Measurements from ENCODE around the gene AGPS. TPM values are rescaled to one million over a fixed set of nuclear protein-coding genes. Genes with fewer than 3 reads are reported as not detected.
"Not testable (repeated sequence)": the region's sequence is repeated elsewhere in the genome, so short reads cannot be mapped to it uniquely, and the experiment has no call there.

AGPS gene
- total RNA-seq, 2 donors from 2014 or later, result 38.8 to 44.6 TPM

- no peak overlapping the region for H3K4me3 Mint-ChIP-seq
- peaks cover 11 to 18% of the 10 kb centered on the region in 2 donors for H3K9me3 Mint-ChIP-seq
- peaks cover 5% of the 10 kb centered on the region for H3K4me1 Mint-ChIP-seq (ENCODE audit: low read depth)
- no peak for ATAC-seq (replicated peaks in 1 of 2)
- H3K27me3 Mint-ChIP-seq (ENCODE audit: low read depth), result no peaks in the 10 kb centered on the region
- H3K36me3 Mint-ChIP-seq (ENCODE audit: insufficient read depth in 2 of 2), result peaks cover 30 to 47% of the 10 kb centered on the region in 2 donors
- DNase-seq, result no peak
- no peak overlapping the region for H3K27ac Mint-ChIP-seq
These were observed 40.1 kb downstream of the AGPS start for GRCh38 chr2:177432703-177433102.

- Mint-ChIP-seq H3K4me1 (ENCODE audit: low read depth) (peaks cover 5% of the 10 kb centered on the region), H3K9me3 (peaks cover 9 to 13% of the 10 kb centered on the region in 2 donors), H3K27ac (no peak overlapping the region), H3K4me3 (no peak overlapping the region), H3K27me3 (ENCODE audit: low read depth) (no peaks in the 10 kb centered on the region), H3K36me3 (ENCODE audit: insufficient read depth in 2 of 2) (peaks cover 25 to 40% of the 10 kb centered on the region in 2 donors)
- no peak for ATAC-seq (replicated peaks in 1 of 2)
- no peak for DNase-seq
These were observed 40.8 kb downstream of the AGPS start for GRCh38 chr2:177433402-177433801.

- H3K27me3 Mint-ChIP-seq (ENCODE audit: low read depth), result no peaks in the 10 kb centered on the region
- peaks cover 5% of the 10 kb centered on the region for H3K4me1 Mint-ChIP-seq (ENCODE audit: low read depth)
- H3K27ac Mint-ChIP-seq, result no peak overlapping the region
- H3K4me3 Mint-ChIP-seq, result no peak overlapping the region
- DNase-seq (no peak), ATAC-seq (replicated peaks in 1 of 2) (no peak)
- peaks cover 16 to 29% of the 10 kb centered on the region in 2 donors for H3K36me3 Mint-ChIP-seq (ENCODE audit: insufficient read depth in 2 of 2)
- H3K9me3 Mint-ChIP-seq, result peaks cover 2 to 5% of the 10 kb centered on the region in 2 donors
These were observed 41.9 kb downstream of the AGPS start for GRCh38 chr2:177434475-177434874.

- DNase-seq (no peak), ATAC-seq (replicated peaks in 1 of 2) (no peak)
- no peaks in the 10 kb centered on the region for H3K4me1 Mint-ChIP-seq (ENCODE audit: low read depth)
- H3K4me3 Mint-ChIP-seq, result no peak overlapping the region
- H3K36me3 Mint-ChIP-seq (ENCODE audit: insufficient read depth in 2 of 2), result peaks cover 0 to 28% of the 10 kb centered on the region in 2 donors
- no peaks in the 10 kb centered on the region for H3K27me3 Mint-ChIP-seq (ENCODE audit: low read depth)
- H3K27ac Mint-ChIP-seq, result no peak overlapping the region
- no peaks in the 10 kb centered on the region for H3K9me3 Mint-ChIP-seq
These were observed 52.6 kb downstream of the AGPS start for GRCh38 chr2:177445200-177445599.

DNA sequence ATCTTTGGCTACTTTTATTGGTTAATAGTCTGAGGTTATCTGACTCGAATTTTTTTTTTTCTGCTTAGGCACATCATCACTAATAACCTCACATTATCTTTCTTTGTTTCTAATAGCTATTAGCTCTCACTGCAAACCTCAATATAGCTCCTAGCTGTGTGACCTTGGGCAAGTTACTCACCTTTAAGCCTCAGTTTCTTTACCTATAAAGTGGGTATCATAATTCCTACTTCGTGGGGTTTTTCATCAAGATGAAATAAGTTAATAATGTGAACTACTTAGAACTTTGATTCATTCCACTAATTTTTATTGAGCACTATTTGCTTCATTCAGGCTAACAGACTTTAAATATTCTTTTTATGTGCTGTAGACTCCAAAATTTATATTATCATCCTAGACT lies 55.5 kb downstream of the AGPS start:
- DNase-seq (no peak), ATAC-seq (replicated peaks in 1 of 2) (no peak)
- no peaks in the 10 kb centered on the region for H3K9me3 Mint-ChIP-seq
- H3K27ac Mint-ChIP-seq, result no peak overlapping the region
- H3K4me3 Mint-ChIP-seq, result no peak overlapping the region
- H3K4me1 Mint-ChIP-seq (ENCODE audit: low read depth), result no peaks in the 10 kb centered on the region
- no peaks in the 10 kb centered on the region for H3K27me3 Mint-ChIP-seq (ENCODE audit: low read depth)
- peaks cover 0 to 24% of the 10 kb centered on the region in 2 donors for H3K36me3 Mint-ChIP-seq (ENCODE audit: insufficient read depth in 2 of 2)

DNA sequence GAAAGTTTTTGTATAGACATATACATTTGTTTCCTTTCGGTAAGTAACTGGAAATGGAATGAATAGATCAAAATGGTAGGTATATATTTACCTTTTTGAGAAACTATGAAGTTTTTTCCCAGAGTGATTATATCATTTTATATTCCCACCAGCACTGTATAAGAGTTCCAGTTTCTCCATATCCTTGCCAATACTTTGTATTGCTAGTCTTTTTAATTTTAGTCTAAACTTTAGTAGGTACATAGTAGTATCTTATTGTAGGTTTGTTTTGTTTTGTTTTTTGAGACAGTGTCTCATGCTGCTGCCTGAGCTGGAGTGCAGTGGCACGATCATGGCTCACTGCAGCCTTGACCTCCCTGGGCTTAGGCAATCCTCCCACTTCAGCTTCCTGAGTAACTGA lies 56.6 kb downstream of the AGPS start:
- no peaks in the 10 kb centered on the region for H3K27me3 Mint-ChIP-seq (ENCODE audit: low read depth)
- H3K36me3 Mint-ChIP-seq (ENCODE audit: insufficient read depth in 2 of 2), result peaks cover 2 to 21% of the 10 kb centered on the region in 2 donors
- H3K4me1 Mint-ChIP-seq (ENCODE audit: low read depth), result no peaks in the 10 kb centered on the region
- no peak overlapping the region for H3K27ac Mint-ChIP-seq
- ATAC-seq (replicated peaks in 1 of 2) (no peak), DNase-seq (no peak)
- H3K4me3 Mint-ChIP-seq, result no peak overlapping the region
- no peaks in the 10 kb centered on the region for H3K9me3 Mint-ChIP-seq

GRCh38 chr2:177455187-177455586 lies 62.6 kb downstream of the AGPS start:
- Mint-ChIP-seq H3K4me1 (ENCODE audit: low read depth) (no peaks in the 10 kb centered on the region), H3K36me3 (ENCODE audit: insufficient read depth in 2 of 2) (peaks cover 9 to 12% of the 10 kb centered on the region in 2 donors), H3K9me3 (peaks cover 0 to 7% of the 10 kb centered on the region in 2 donors), H3K27me3 (ENCODE audit: low read depth) (no peaks in the 10 kb centered on the region), H3K27ac (no peak overlapping the region), H3K4me3 (no peak overlapping the region)
- ATAC-seq (replicated peaks in 1 of 2) (no peak), DNase-seq (no peak)

DNA sequence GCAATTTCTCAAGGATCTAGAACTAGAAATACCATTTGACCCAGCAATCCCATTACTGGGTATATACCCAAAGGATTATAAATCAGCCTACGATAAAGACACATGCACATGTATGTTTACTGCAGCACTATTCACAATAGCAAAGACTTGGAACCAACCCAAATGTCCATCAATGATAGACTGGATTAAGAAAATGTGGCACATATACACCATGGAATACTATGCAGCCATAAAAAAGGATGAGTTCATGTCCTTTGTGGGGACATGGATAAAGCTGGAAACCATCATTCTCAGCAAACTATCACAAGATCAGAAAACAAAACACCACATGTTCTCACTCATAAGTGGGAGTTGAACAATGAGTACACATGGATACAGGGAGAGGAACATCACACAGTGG lies 67.2 kb downstream of the AGPS start:
- not testable (repeated sequence) for H3K4me1 Mint-ChIP-seq (ENCODE audit: low read depth); H3K4me3 Mint-ChIP-seq; H3K27me3 Mint-ChIP-seq (ENCODE audit: low read depth); H3K9me3 Mint-ChIP-seq; ATAC-seq (replicated peaks in 1 of 2); DNase-seq; H3K27ac Mint-ChIP-seq
- H3K36me3 Mint-ChIP-seq (ENCODE audit: insufficient read depth in 2 of 2), result peaks cover 7 to 19% of the 10 kb centered on the region in 2 donors

DNA sequence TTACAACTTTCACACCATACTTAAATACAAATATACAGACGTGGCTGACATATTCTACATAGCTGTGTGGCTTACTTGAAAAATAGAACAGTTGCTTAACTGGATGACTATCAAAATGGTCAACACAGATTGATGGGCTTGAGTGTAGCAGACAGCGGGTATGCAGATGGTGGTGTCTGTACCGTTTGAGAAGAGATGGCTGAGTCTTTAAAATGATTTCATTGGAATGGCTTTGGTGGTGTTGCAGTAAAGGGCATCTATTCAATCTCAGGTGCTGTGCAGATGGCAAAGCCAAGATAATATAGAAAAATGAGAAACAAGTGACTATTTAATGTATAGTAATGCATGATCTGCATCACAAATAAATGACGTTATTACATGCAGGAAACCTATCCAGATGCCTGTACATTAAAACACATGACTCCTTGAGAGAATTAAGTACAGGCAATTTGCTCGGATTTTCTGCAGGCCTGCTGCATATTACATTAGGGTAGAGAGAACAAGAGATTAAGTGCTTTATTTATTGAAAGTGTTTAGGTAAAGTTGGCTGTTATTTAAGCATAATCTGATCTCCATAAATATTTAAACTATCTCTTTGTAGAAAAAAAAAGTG lies 68.5 kb downstream of the AGPS start:
- Mint-ChIP-seq H3K4me3 (no peak overlapping the region), H3K9me3 (peaks cover 0 to 7% of the 10 kb centered on the region in 2 donors), H3K36me3 (ENCODE audit: insufficient read depth in 2 of 2) (peaks cover 9 to 21% of the 10 kb centered on the region in 2 donors), H3K27ac (peak overlapping the region; percentile 8), H3K4me1 (ENCODE audit: low read depth) (no peaks in the 10 kb centered on the region), H3K27me3 (ENCODE audit: low read depth) (no peaks in the 10 kb centered on the region)
- ATAC-seq (replicated peaks in 1 of 2), result no peak
- DNase-seq, result no peak

GRCh38 chr2:177464549-177464948 lies 72.0 kb downstream of the AGPS start:
- H3K4me1 Mint-ChIP-seq (ENCODE audit: low read depth), result no peaks in the 10 kb centered on the region
- H3K9me3 Mint-ChIP-seq, result no peaks in the 10 kb centered on the region
- H3K27ac Mint-ChIP-seq, result no peak overlapping the region
- no peak for DNase-seq
- no peak overlapping the region for H3K4me3 Mint-ChIP-seq
- H3K27me3 Mint-ChIP-seq (ENCODE audit: low read depth), result no peaks in the 10 kb centered on the region
- ATAC-seq (replicated peaks in 1 of 2), result no peak
- peaks cover 2 to 10% of the 10 kb centered on the region in 2 donors for H3K36me3 Mint-ChIP-seq (ENCODE audit: insufficient read depth in 2 of 2)

GRCh38 chr2:177465400-177466138 lies 73.0 kb downstream of the AGPS start:
- ATAC-seq (replicated peaks in 1 of 2), result no peak
- Mint-ChIP-seq H3K27ac (no peak overlapping the region), H3K4me1 (ENCODE audit: low read depth) (no peaks in the 10 kb centered on the region), H3K27me3 (ENCODE audit: low read depth) (no peaks in the 10 kb centered on the region), H3K4me3 (no peak overlapping the region), H3K36me3 (ENCODE audit: insufficient read depth in 2 of 2) (peaks cover 7 to 16% of the 10 kb centered on the region in 2 donors), H3K9me3 (peaks cover 4 to 5% of the 10 kb centered on the region in 2 donors)
- no peak for DNase-seq

GRCh38 chr2:177466337-177467195 lies 74.0 kb downstream of the AGPS start:
- Mint-ChIP-seq H3K27me3 (ENCODE audit: low read depth) (no peaks in the 10 kb centered on the region), H3K9me3 (peaks cover 4 to 5% of the 10 kb centered on the region in 2 donors), H3K36me3 (ENCODE audit: insufficient read depth in 2 of 2) (peaks cover 9 to 14% of the 10 kb centered on the region in 2 donors), H3K27ac (no peak overlapping the region), H3K4me3 (no peak overlapping the region), H3K4me1 (ENCODE audit: low read depth) (no peaks in the 10 kb centered on the region)
- DNase-seq (no peak), ATAC-seq (replicated peaks in 1 of 2) (no peak)

DNA sequence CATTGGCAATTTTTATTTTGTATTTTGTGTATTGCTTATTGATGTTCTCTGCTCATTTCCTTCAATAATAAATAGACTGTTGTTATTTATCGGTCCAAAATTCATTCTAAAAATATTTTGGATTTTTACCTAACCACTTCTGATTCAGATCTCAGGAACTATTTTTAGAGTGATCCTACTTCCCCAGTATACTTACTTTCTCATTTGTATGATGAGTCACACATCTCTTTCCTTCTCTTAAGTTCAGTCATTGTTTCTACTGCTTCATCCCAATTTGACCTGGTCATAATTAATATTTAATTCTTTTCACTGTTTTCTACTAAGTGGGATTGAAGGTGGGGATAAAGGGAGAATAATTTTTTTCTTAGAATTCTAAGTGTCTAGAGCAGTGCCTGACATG lies 75.1 kb downstream of the AGPS start:
- Mint-ChIP-seq H3K27ac (no peak overlapping the region), H3K4me3 (no peak overlapping the region), H3K4me1 (ENCODE audit: low read depth) (no peaks in the 10 kb centered on the region), H3K9me3 (peaks cover 5 to 9% of the 10 kb centered on the region in 2 donors), H3K36me3 (ENCODE audit: insufficient read depth in 2 of 2) (peaks cover 14 to 19% of the 10 kb centered on the region in 2 donors), H3K27me3 (ENCODE audit: low read depth) (no peaks in the 10 kb centered on the region)
- DNase-seq, result no peak
- no peak for ATAC-seq (replicated peaks in 1 of 2)
